HUES64 (cell line): ENCODE data around the gene LINC00632.
A peak's percentile ranks its signal among the peaks of the same experiment; 100 is the strongest.

ENCODE experiments used
- H3K27ac ChIP-seq: 2 replicates; pipeline ENCODE4 v1.7.0; 2013; ENCODE audit warnings: low read depth, low read length, inconsistent platforms
- H3K27me3 ChIP-seq: 2 replicates; pipeline ENCODE4 v1.6.1; 2013; ENCODE audit warnings: mild to moderate bottlenecking, low read length; ENCODE audit not compliant: insufficient read depth
- H3K36me3 ChIP-seq: 2 replicates; pipeline ENCODE4 v1.6.1; 2013; ENCODE audit warnings: mild to moderate bottlenecking, low read length; ENCODE audit not compliant: insufficient read depth
- H3K4me1 ChIP-seq: 2 replicates; pipeline ENCODE4 v1.6.1; 2013; ENCODE audit warnings: mild to moderate bottlenecking, low read length, moderate library complexity; ENCODE audit not compliant: insufficient read depth
- H3K4me3 ChIP-seq: 2 replicates; pipeline ENCODE4 v1.5.1; 2013; ENCODE audit warnings: mild to moderate bottlenecking, low read length, moderate library complexity
- H3K9ac ChIP-seq: 2 replicates; pipeline ENCODE4 v1.6.1; 2013; ENCODE audit warnings: mild to moderate bottlenecking, low read depth, low read length
- H3K9me3 ChIP-seq: 2 replicates; pipeline ENCODE4 v1.6.1; 2013; ENCODE audit warnings: low read depth, low read length; ENCODE audit not compliant: insufficient read depth
- WGBS: fragments of 150-250, 120-280 bp; methylation state at CpG from one replicate; pipeline ENCODE4 v1.1.7; 2013; ENCODE audit warnings: missing lambda C conversion rate; 5-methylcytosine and 5-hydroxymethylcytosine counted together

The LINC00632 gene

GRCh38 chrX:140713174-140713539 lies 3.6 kb downstream of the LINC00632 start:
- H3K36me3 ChIP-seq = no peaks in the 10 kb centered on the region
- 66% methylated on average over 6 of the region's 6 CpGs for WGBS
- H3K4me3 ChIP-seq = peak overlapping the region; percentile 39; the same call in 1 of the 2 replicates
- no peaks in the 10 kb centered on the region for H3K9me3 ChIP-seq
- H3K27ac ChIP-seq = no peak overlapping the region
- peaks cover 11% of the 10 kb centered on the region for H3K4me1 ChIP-seq
- H3K9ac ChIP-seq = no peak overlapping the region
- no peaks in the 10 kb centered on the region for H3K27me3 ChIP-seq

- Histone ChIP-seq H3K27me3 (no peaks in the 10 kb centered on the region), H3K27ac (no peak overlapping the region), H3K4me1 (peaks cover 11% of the 10 kb centered on the region), H3K36me3 (no peaks in the 10 kb centered on the region), H3K4me3 (no peak overlapping the region), H3K9ac (no peak overlapping the region), H3K9me3 (no peaks in the 10 kb centered on the region)
- 97% methylated on average over 5 of the region's 5 CpGs for WGBS
Observed at GRCh38 chrX:140715787-140716186, 6.2 kb downstream of the LINC00632 start.

GRCh38 chrX:140723121-140723715 lies 13.7 kb downstream of the LINC00632 start:
- WGBS = 50% methylated on average over 4 of the region's 4 CpGs
- Histone ChIP-seq H3K27ac (no peak overlapping the region), H3K9me3 (no peaks in the 10 kb centered on the region), H3K4me1 (no peaks in the 10 kb centered on the region), H3K9ac (no peak overlapping the region), H3K4me3 (no peak overlapping the region), H3K36me3 (no peaks in the 10 kb centered on the region), H3K27me3 (no peaks in the 10 kb centered on the region)

- Histone ChIP-seq H3K4me1 (no peaks in the 10 kb centered on the region), H3K9ac (no peak overlapping the region), H3K36me3 (no peaks in the 10 kb centered on the region), H3K27ac (no peak overlapping the region), H3K27me3 (no peaks in the 10 kb centered on the region), H3K9me3 (no peaks in the 10 kb centered on the region), H3K4me3 (no peak overlapping the region)
- 94% methylated on average over 3 of the region's 3 CpGs for WGBS
Observed at GRCh38 chrX:140724309-140724708, 14.8 kb downstream of the LINC00632 start.

- WGBS = 93% methylated on average over 3 of the region's 3 CpGs
- Histone ChIP-seq H3K9me3 (no peaks in the 10 kb centered on the region), H3K4me3 (no peak overlapping the region), H3K36me3 (no peaks in the 10 kb centered on the region), H3K27ac (no peak overlapping the region), H3K27me3 (no peaks in the 10 kb centered on the region), H3K9ac (no peak overlapping the region), H3K4me1 (no peaks in the 10 kb centered on the region)
Observed at GRCh38 chrX:140724736-140725135, 15.2 kb downstream of the LINC00632 start.

- Histone ChIP-seq H3K27ac (no peak overlapping the region), H3K9me3 (no peaks in the 10 kb centered on the region), H3K4me1 (no peaks in the 10 kb centered on the region), H3K36me3 (no peaks in the 10 kb centered on the region), H3K4me3 (no peak overlapping the region), H3K9ac (no peak overlapping the region), H3K27me3 (no peaks in the 10 kb centered on the region)
- 94% methylated on average over 4 of the region's 4 CpGs for WGBS
Observed at GRCh38 chrX:140725500-140725899, 15.9 kb downstream of the LINC00632 start.

- Histone ChIP-seq H3K4me1 (no peaks in the 10 kb centered on the region), H3K4me3 (no peak overlapping the region), H3K27me3 (no peaks in the 10 kb centered on the region), H3K9me3 (no peaks in the 10 kb centered on the region), H3K36me3 (no peaks in the 10 kb centered on the region), H3K9ac (no peak overlapping the region), H3K27ac (no peak overlapping the region)
- WGBS = 39% methylated on average over 8 of the region's 10 CpGs
Observed at GRCh38 chrX:140733766-140734342, 24.3 kb downstream of the LINC00632 start.

GRCh38 chrX:140744085-140744484 lies 34.5 kb downstream of the LINC00632 start:
- Histone ChIP-seq H3K9ac (no peak overlapping the region), H3K27me3 (no peaks in the 10 kb centered on the region), H3K4me1 (no peaks in the 10 kb centered on the region), H3K27ac (no peak overlapping the region), H3K4me3 (no peak overlapping the region), H3K9me3 (no peaks in the 10 kb centered on the region), H3K36me3 (no peaks in the 10 kb centered on the region)

GRCh38 chrX:140756941-140757340 lies 47.4 kb downstream of the LINC00632 start:
- Histone ChIP-seq H3K9me3 (no peaks in the 10 kb centered on the region), H3K4me1 (no peaks in the 10 kb centered on the region), H3K27ac (no peak overlapping the region), H3K4me3 (no peak overlapping the region), H3K9ac (no peak overlapping the region), H3K27me3 (no peaks in the 10 kb centered on the region), H3K36me3 (no peaks in the 10 kb centered on the region)
- 67% methylated on average over 4 of the region's 6 CpGs for WGBS

GRCh38 chrX:140762061-140762460 lies 52.5 kb downstream of the LINC00632 start:
- WGBS = 19% methylated on average over 3 of the region's 7 CpGs
- Histone ChIP-seq H3K27ac (no peak overlapping the region), H3K4me3 (no peak overlapping the region), H3K4me1 (peaks cover 2% of the 10 kb centered on the region; the same call in 1 of the 2 replicates), H3K9ac (no peak overlapping the region), H3K27me3 (peaks cover 14% of the 10 kb centered on the region), H3K36me3 (no peaks in the 10 kb centered on the region), H3K9me3 (no peaks in the 10 kb centered on the region)

GRCh38 chrX:140764401-140764919 lies 54.9 kb downstream of the LINC00632 start:
- Histone ChIP-seq H3K27me3 (peaks cover 14% of the 10 kb centered on the region), H3K27ac (no peak overlapping the region), H3K4me1 (peaks cover 2% of the 10 kb centered on the region; the same call in 1 of the 2 replicates), H3K9me3 (no peaks in the 10 kb centered on the region), H3K9ac (peak overlapping the region; percentile 59), H3K36me3 (no peaks in the 10 kb centered on the region), H3K4me3 (peak overlapping the region; percentile 67)
- WGBS = under 1% methylated on average over 29 of the region's 31 CpGs
